ENCODE results near the gene AGO3.

Gene AGO3

DNA sequence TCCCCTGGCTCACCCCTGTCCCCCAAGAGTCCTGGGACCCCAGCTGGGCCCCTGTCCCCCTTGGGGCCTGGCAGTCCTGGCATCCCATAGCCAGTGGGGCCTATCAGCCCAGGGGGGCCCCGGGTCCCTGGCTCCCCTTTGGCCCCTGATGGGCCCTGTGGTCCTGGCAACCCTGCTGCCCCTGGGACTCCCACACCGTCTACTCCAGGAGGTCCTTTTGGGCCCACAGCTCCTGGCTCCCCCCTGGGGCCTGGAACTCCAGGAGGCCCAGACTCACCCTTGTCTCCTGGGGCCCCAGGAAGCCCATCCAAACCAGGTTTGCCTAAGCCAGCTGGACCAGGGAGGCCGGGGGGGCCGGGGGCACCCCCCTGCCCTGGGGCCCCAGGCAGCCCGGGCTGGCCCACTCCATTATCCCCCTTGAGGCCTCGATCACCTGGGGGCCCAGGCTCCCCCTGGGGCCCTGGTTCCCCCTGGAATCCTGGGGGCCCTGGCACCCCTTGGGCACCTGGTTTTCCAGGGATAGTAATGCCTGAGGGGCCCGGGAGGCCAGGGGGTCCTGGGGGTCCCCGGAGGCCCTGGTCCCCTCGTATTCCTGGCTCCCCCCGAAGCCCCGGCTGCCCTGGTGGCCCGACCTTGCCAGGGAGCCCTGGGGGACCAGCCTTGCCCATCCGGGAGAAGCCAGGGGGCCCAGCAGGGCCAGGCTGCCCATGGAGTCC, 167.9 kb downstream of the AGO3 start:
- Histone ChIP-seq H3K9me3 (no peaks in the 10 kb centered on the region), H3K27me3 (no peaks in the 10 kb centered on the region), H3K27ac (peak overlapping the region; percentile 50 to 65), H3K4me3 (no peak overlapping the region), H3K36me3 (peaks cover 7 to 46% (median 12%) of the 10 kb centered on the region in 3 donors), H3K4me1 (peaks cover 0 to 27% (median 13%) of the 10 kb centered on the region in 4 donors)
- TF ChIP-seq, protein P1, sequence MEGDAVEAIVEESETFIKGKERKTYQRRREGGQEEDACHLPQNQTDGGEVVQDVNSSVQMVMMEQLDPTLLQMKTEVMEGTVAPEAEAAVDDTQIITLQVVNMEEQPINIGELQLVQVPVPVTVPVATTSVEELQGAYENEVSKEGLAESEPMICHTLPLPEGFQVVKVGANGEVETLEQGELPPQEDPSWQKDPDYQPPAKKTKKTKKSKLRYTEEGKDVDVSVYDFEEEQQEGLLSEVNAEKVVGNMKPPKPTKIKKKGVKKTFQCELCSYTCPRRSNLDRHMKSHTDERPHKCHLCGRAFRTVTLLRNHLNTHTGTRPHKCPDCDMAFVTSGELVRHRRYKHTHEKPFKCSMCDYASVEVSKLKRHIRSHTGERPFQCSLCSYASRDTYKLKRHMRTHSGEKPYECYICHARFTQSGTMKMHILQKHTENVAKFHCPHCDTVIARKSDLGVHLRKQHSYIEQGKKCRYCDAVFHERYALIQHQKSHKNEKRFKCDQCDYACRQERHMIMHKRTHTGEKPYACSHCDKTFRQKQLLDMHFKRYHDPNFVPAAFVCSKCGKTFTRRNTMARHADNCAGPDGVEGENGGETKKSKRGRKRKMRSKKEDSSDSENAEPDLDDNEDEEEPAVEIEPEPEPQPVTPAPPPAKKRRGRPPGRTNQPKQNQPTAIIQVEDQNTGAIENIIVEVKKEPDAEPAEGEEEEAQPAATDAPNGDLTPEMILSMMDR (IDR thresholded peaks at IDR 0.05): no peak
- intact Hi-C loops (cut with DNase I; ENCODE audit: low total_unique reads): loop anchor here (5.0 kb wide), 2 partner anchors 93 to 188 kb away; no protein-coding TSS in a partner anchor
- no peak for DNase-seq

DNA sequence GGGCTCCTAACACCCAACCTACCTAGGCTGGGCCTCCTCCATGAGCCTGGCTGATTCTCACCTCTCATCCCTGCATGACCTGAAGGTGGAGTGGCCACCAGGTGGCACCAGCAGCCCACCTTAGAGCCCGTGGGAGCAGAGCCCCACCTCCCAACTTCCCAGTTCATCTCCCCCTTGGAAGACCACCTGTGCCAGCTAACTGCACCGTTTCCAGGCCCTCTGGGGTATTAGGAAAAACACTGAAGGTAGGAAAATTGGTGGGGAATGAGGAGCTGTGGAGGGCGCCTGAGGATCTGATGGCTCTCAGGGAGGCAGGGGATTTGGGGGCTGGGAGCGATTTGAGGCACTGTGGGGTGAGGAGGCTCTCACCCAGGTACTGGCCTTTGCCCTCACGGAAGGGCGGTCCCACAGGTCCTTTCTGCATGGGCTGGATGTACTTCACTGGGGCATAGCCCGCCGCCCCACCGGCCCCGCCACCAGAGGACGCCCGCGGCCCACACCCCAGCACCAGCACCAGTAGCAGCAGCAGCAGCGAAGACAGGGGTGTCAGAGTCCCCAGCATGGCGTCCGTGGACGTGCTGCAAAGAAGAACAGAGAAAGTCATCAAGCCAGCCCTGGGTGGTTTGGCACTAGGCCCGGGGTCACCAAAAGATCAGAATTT, 168.9 kb downstream of the AGO3 start:
- peak; percentile 73 to 84 for DNase-seq
- Histone ChIP-seq H3K9me3 (no peaks in the 10 kb centered on the region), H3K27ac (peak overlapping the region; percentile 50 to 65), H3K4me1 (peaks cover 0 to 23% (median 13%) of the 10 kb centered on the region in 4 donors), H3K27me3 (no peaks in the 10 kb centered on the region), H3K36me3 (peaks cover 0 to 36% (median 2%) of the 10 kb centered on the region in 3 donors), H3K4me3 (no peak overlapping the region)
- intact Hi-C loops (cut with DNase I; ENCODE audit: low total_unique reads): loop anchor here (1.0 to 5.0 kb wide), 3 partner anchors 35 to 187 kb away; no protein-coding TSS in a partner anchor
- TF ChIP-seq, protein P1 (IDR thresholded peaks at IDR 0.05): peak; percentile 71 to 93

DNA sequence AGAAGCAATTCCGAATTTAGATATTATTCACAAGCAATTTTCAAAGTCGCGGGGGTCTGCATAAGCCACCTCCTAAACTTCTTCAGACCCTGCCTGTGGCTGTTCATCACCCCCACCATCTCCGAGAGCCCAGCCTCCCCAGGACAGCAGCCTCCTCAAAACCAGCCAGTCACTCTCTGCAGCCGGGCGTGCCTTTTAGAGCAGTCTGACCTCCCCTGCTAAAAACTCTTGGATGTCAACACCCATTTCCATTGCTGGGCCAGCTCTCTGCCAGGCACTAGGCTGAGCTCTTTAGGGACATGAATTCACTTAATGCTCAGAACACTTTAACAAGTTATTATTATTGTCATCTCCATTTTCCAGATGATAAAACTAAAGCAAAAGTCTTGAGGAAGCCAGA, 169.5 kb downstream of the AGO3 start:
- no peaks in the 10 kb centered on the region for H3K27me3 ChIP-seq
- TF ChIP-seq, protein P1 (IDR thresholded peaks at IDR 0.05): no peak
- H3K4me3 ChIP-seq: no peak overlapping the region
- no peak for DNase-seq
- no peaks in the 10 kb centered on the region for H3K9me3 ChIP-seq
- intact Hi-C loops (cut with DNase I; ENCODE audit: low total_unique reads): loop anchor here (1.0 kb wide), 1 partner anchor 35 kb away; no protein-coding TSS in a partner anchor
- H3K27ac ChIP-seq: peak overlapping the region; percentile 50 to 65
- peaks cover 0 to 32% (median 0%) of the 10 kb centered on the region in 3 donors for H3K36me3 ChIP-seq
- peaks cover 0 to 23% (median 13%) of the 10 kb centered on the region in 4 donors for H3K4me1 ChIP-seq

DNA sequence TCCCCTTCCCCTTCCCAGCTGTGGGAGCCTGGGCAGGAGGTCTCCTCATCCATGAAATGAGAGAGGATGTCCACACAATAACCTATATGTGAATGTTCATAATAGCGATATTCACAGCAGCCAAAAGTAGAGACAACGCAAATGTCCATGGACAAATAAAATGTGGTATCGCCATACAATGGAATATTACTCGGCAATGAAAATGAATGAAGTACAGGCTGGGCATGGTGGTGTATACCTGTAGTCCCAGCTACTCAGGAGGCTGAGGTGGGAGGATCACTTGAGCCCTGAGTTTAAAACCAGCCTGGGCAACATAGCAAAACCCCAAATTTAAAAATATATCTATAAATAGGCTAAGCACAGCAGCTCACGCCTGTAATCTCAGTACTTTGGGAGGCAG, 170.6 kb downstream of the AGO3 start:
- intact Hi-C loops (cut with DNase I; ENCODE audit: low total_unique reads): no loop called here
- H3K4me1 ChIP-seq: peaks cover 0 to 16% (median 12%) of the 10 kb centered on the region in 4 donors
- peaks cover 0 to 24% (median 0%) of the 10 kb centered on the region in 3 donors for H3K36me3 ChIP-seq
- H3K4me3 ChIP-seq: no peak overlapping the region
- H3K27ac ChIP-seq: peak overlapping the region in 1 of 2 donors; percentile 65
- no peak for DNase-seq
- no peaks in the 10 kb centered on the region for H3K9me3 ChIP-seq
- no peaks in the 10 kb centered on the region for H3K27me3 ChIP-seq
- TF ChIP-seq, protein P1 (IDR thresholded peaks at IDR 0.05): no peak

DNA sequence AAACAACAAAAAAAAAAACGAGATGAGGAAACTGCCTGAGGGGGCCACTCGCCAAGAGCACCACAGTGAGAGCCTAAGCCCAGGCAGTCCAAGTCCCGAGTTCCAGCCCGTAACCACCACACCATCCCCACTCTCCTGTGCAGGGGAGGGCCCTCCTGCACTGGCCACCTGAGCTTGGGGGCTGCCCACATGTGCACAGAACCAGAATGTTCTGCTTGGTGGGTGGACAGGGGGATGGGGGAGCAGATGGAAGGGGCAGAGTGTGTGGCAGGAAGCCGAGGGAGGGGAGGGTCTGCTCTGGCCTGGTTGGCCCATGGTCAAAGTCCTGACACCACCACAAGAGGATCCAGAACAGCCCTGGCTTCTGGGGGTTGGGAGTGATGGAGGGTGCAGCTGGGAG, 175.4 kb downstream of the AGO3 start:
- Histone ChIP-seq H3K27me3 (no peaks in the 10 kb centered on the region), H3K27ac (peak overlapping the region; percentile 12 to 46), H3K9me3 (no peaks in the 10 kb centered on the region), H3K36me3 (no peaks in the 10 kb centered on the region), H3K4me3 (no peak overlapping the region), H3K4me1 (peaks cover 0 to 28% (median 2%) of the 10 kb centered on the region in 4 donors)
- TF ChIP-seq, protein P1 (IDR thresholded peaks at IDR 0.05): no peak
- no peak for DNase-seq
- intact Hi-C loops (cut with DNase I; ENCODE audit: low total_unique reads): no loop called here
